Osteoblast (primary cell): ENCODE results near the gene ZNF454. TPM values are rescaled to one million over a fixed set of nuclear protein-coding genes. Genes with fewer than 3 reads are reported as not detected.
A peak's percentile ranks its signal among the peaks of the same experiment; 100 is the strongest.

ENCODE experiments used
- DNase-seq: peaks from one replicate; pipeline ENCODE4 v3.0.0; 2011; ENCODE audit warnings: low spot score, mixed read lengths; ENCODE audit not compliant: insufficient read length; ENCODE audit errors: missing footprints
- H2AFZ ChIP-seq: 2 replicates; pipeline ENCODE4 v1.6.0; 2011; ENCODE audit warnings: mild to moderate bottlenecking, low read length
- H3K27ac ChIP-seq: 2 replicates; pipeline ENCODE4 v1.5.1; 2011; ENCODE audit warnings: mild to moderate bottlenecking, low read depth, low read length, moderate library complexity
- H3K27me3 ChIP-seq: 2 replicates; pipeline ENCODE4 v1.6.0; 2012; ENCODE audit warnings: mild to moderate bottlenecking, control low read depth, inconsistent platforms, low read length, moderate library complexity; ENCODE audit not compliant: insufficient read depth
- H3K36me3 ChIP-seq: 2 replicates; pipeline ENCODE4 v1.5.1; 2011; ENCODE audit warnings: mild to moderate bottlenecking, low read length, control low read depth, moderate library complexity; ENCODE audit not compliant: insufficient read depth
- H3K4me1 ChIP-seq: 2 replicates; pipeline ENCODE4 v1.5.1; 2011; ENCODE audit warnings: mild to moderate bottlenecking, low read length, control low read depth, moderate library complexity; ENCODE audit not compliant: insufficient read depth
- H3K4me2 ChIP-seq: 2 replicates; pipeline ENCODE4 v1.6.0; 2011; ENCODE audit warnings: mild to moderate bottlenecking, low read length; ENCODE audit not compliant: insufficient read depth
- H3K4me3 ChIP-seq: fragments of 200-600 bp; sonication (generic); 3 replicates; pipeline ENCODE4 v1.5.1; 2012; ENCODE audit warnings: mild to moderate bottlenecking, low read length, inconsistent platforms; ENCODE audit not compliant: insufficient read depth
- H3K79me2 ChIP-seq: 2 replicates; pipeline ENCODE4 v1.6.0; 2012; ENCODE audit warnings: mild to moderate bottlenecking, low read length, control low read depth, inconsistent platforms; ENCODE audit not compliant: insufficient read depth
- H3K9me3 ChIP-seq: 2 replicates; pipeline ENCODE4 v1.5.1; 2011; ENCODE audit warnings: low read depth, low read length, control low read depth
- H4K20me1 ChIP-seq: 2 replicates; pipeline ENCODE4 v1.6.0; 2012; ENCODE audit warnings: mild to moderate bottlenecking, low read length, control low read depth; ENCODE audit not compliant: insufficient read depth
- total RNA-seq: library from RNA; depleted of rRNA; stranded (reverse); fragments of >200 nt; gene quantifications from 2 replicates; pipeline ENCODE4 v1.2.3, GENCODE V29; 2012
- TF ChIP-seq, protein P1 (sequence below): IDR thresholded peaks from 2 replicates; pipeline ENCODE4 v1.5.1; 2011; ENCODE audit warnings: mild to moderate bottlenecking, low read depth, low read length, moderate library complexity; ENCODE audit errors: extremely low read depth

The ZNF454 gene
- total RNA-seq, 1 donor, result 2.5 TPM

DNA sequence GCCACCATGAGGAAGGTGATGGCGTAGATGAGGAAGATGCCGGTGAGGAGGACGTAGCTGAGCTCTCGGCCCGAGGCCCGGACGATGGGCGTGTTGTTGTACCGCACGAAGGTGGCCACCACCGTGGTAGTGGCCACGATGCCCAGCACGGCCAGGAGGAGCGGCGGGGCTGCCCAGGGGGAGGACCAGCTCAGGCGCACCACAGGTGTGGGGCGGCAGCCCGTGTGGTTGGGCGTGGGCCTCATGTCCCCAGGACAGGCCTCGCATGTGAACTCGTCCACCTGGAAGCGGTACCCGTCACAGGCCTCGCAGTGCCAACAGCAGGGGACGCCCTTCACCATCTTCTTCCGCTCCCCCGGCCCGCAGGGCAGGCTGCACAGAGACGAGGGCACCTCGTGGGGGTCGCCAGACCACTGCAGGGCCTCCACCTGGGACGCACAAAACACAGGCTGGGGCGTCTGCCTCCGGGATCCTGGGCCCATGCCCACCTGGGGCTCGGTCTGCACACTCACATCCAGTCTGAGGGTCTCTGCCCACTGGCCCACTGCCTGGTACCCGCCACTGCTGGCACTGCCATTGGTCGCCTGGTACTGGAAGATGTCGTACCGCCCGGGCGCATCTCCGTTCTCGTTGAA, 45.4 kb downstream of the ZNF454 start:
- Histone ChIP-seq H3K27me3 (no peaks in the 10 kb centered on the region), H3K27ac (no peak overlapping the region), H4K20me1 (no peaks in the 10 kb centered on the region), H2AFZ (no peak overlapping the region), H3K79me2 (no peaks in the 10 kb centered on the region), H3K4me3 (no peak overlapping the region), H3K4me1 (no peaks in the 10 kb centered on the region), H3K4me2 (no peak overlapping the region), H3K36me3 (no peaks in the 10 kb centered on the region), H3K9me3 (peaks cover 4% of the 10 kb centered on the region)
- TF ChIP-seq, protein P1, sequence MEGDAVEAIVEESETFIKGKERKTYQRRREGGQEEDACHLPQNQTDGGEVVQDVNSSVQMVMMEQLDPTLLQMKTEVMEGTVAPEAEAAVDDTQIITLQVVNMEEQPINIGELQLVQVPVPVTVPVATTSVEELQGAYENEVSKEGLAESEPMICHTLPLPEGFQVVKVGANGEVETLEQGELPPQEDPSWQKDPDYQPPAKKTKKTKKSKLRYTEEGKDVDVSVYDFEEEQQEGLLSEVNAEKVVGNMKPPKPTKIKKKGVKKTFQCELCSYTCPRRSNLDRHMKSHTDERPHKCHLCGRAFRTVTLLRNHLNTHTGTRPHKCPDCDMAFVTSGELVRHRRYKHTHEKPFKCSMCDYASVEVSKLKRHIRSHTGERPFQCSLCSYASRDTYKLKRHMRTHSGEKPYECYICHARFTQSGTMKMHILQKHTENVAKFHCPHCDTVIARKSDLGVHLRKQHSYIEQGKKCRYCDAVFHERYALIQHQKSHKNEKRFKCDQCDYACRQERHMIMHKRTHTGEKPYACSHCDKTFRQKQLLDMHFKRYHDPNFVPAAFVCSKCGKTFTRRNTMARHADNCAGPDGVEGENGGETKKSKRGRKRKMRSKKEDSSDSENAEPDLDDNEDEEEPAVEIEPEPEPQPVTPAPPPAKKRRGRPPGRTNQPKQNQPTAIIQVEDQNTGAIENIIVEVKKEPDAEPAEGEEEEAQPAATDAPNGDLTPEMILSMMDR, result no peak
- peak; percentile 66 for DNase-seq

DNA sequence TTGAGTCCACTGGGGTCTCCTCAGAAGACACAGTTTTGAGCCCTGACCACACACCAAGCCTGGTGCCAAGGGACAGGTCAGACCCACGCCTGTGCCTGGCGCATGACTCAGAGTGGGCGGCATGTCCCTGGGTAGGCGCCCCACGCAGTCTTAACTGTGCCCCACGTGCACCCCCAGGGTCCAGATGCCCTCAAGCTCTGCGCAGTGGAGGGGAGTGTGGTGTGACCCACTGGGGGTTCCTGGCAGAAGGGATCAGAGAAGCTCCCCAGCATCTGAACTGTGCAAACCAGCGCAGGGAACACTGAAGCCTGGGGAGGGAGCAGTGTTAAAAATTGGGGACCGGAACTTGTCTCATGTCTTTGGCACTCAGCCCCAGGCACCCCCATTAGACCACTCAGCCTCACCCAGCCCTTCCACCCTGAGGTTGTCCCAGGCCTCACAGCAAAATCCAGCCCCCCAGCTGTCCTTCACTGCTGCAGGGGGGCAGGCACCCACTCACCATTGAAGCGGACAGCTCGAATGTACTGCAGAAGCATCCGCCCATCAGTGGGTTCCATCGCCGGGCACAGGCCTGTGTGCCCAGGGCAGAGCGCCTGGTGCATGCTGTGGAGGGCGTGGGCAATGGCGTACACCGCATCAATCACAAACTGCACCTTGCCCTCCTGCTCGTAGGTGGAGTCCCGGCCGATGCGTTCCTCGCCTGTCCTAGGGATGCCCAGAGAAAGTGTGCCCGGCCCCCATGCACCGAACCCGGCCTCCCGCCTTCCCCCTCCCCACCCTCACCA, 47.6 kb downstream of the ZNF454 start:
- H3K27me3 ChIP-seq, result no peaks in the 10 kb centered on the region
- H3K36me3 ChIP-seq, result no peaks in the 10 kb centered on the region
- H3K4me3 ChIP-seq, result no peak overlapping the region
- no peaks in the 10 kb centered on the region for H3K4me1 ChIP-seq
- H4K20me1 ChIP-seq, result no peaks in the 10 kb centered on the region
- no peaks in the 10 kb centered on the region for H3K79me2 ChIP-seq
- TF ChIP-seq, protein P1, result no peak
- no peak overlapping the region for H3K27ac ChIP-seq
- no peak overlapping the region for H2AFZ ChIP-seq
- DNase-seq, result peak; percentile 27
- peaks cover under 1% of the 10 kb centered on the region for H3K9me3 ChIP-seq
- H3K4me2 ChIP-seq, result no peak overlapping the region

DNA sequence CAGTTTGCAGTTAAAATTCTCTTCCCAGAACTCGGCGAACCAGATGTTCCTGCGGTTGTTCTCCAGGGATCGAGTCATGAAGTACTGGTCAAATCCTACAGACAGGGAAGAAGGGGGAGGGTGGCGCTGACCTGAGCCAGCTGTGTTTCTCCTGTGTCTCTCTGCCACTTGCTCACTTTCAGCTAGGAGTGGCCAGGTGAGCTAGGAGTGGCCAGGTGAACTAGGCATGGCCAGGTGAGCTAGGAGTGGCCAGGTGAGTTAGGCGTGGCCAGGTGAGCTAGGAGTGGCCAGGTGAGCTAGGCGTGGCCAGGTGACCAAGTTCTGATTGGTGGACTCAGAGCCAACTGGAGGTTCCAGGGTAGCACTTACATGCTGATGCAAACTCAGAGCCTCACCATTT, 48.3 kb downstream of the ZNF454 start:
- H3K4me3 ChIP-seq, result no peak overlapping the region
- H3K27ac ChIP-seq, result no peak overlapping the region
- H3K36me3 ChIP-seq, result no peaks in the 10 kb centered on the region
- H3K27me3 ChIP-seq, result peaks cover 5% of the 10 kb centered on the region
- no peaks in the 10 kb centered on the region for H3K4me1 ChIP-seq
- H3K9me3 ChIP-seq, result no peaks in the 10 kb centered on the region
- H4K20me1 ChIP-seq, result no peaks in the 10 kb centered on the region
- H3K4me2 ChIP-seq, result no peak overlapping the region
- no peaks in the 10 kb centered on the region for H3K79me2 ChIP-seq
- TF ChIP-seq, protein P1, result no peak
- DNase-seq, result peak; percentile 72
- H2AFZ ChIP-seq, result no peak overlapping the region

DNA sequence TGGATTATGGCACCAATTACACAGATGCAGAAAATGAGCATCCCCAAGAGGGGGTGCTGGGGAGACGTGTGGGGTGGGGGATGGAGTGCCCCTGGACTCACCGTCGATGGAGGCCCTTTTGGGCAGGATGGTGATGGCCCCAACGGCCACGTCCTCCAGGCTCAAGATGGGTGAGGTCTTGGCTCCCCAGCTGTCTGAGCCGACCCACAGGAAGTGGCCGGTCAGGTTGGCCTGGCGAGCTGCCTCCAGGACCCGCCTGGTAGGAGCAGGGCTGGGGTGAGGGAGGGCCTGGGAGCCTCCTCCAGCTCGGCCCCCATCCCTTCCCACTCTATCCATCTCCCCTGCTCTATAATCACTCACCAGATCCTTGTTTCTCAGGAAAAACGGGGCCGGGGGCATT, 49.5 kb downstream of the ZNF454 start:
- Histone ChIP-seq H3K36me3 (no peaks in the 10 kb centered on the region), H3K9me3 (no peaks in the 10 kb centered on the region), H3K27ac (no peak overlapping the region), H3K27me3 (peaks cover 8% of the 10 kb centered on the region), H4K20me1 (no peaks in the 10 kb centered on the region), H3K79me2 (no peaks in the 10 kb centered on the region), H3K4me3 (no peak overlapping the region), H3K4me1 (no peaks in the 10 kb centered on the region), H3K4me2 (no peak overlapping the region), H2AFZ (no peak overlapping the region)
- TF ChIP-seq, protein P1, result no peak
- DNase-seq, result peak; percentile 60
